HepG2 (cell line): Measurements from ENCODE around the gene CD28.

Experiments used
- FOXK2 ChIP-seq: fragments of 450-650 bp; IDR thresholded peaks from 2 replicates; pipeline ENCODE4 v1.6.1; 2016
- HNF4G ChIP-seq, 2 experiments: sonication (generic) in 1 of 2; formaldehyde crosslinking in 1 of 2; IDR thresholded peaks; 2 replicates each; pipeline versions ENCODE4 v1.4.0 to v1.6.1; 2011 to 2020; ENCODE audit warnings: borderline replicate concordance in 2 of 2, low read depth in 2 of 2, mild to moderate bottlenecking in 2 of 2, low read length in 1 of 2, missing genetic modification reagents in 1 of 2, moderate library complexity in 1 of 2
- ONECUT2 ChIP-seq: sonication (generic); formaldehyde crosslinking; IDR thresholded peaks from 2 replicates; pipeline ENCODE4 v1.4.0; 2020; ENCODE audit warnings: missing genetic modification reagents
- PITX1 ChIP-seq: sonication (generic); formaldehyde crosslinking; IDR thresholded peaks from 2 replicates; pipeline ENCODE4 v1.5.1; 2020; ENCODE audit warnings: mild to moderate bottlenecking, missing genetic modification reagents
- POLR2A ChIP-seq, 2 experiments: IDR thresholded peaks; 2 replicates each; pipeline ENCODE4 v1.6.1; 2011; ENCODE audit warnings: low read depth in 2 of 2, low read length in 2 of 2, mild to moderate bottlenecking in 1 of 2, moderate library complexity in 1 of 2; ENCODE audit not compliant: insufficient read depth in 1 of 2
- RFX5 ChIP-seq: IDR thresholded peaks from 2 replicates; pipeline ENCODE4 v1.6.1; 2011; ENCODE audit warnings: low read depth, low read length, improper control_type of control experiment
- SMYD3 ChIP-seq: sonication (generic); formaldehyde crosslinking; IDR thresholded peaks from 2 replicates; pipeline ENCODE4 v1.8.1; 2023; ENCODE audit warnings: mild to moderate bottlenecking, missing genetic modification reagents
- TAF1 ChIP-seq: sonication (generic); formaldehyde crosslinking; IDR thresholded peaks from 2 replicates; pipeline ENCODE4 v1.4.0; 2020; ENCODE audit warnings: missing genetic modification reagents
- TF ChIP-seq, protein P1 (sequence below): sonication (generic); formaldehyde crosslinking; IDR thresholded peaks from 2 replicates; pipeline ENCODE4 v1.4.0; 2020; ENCODE audit warnings: missing genetic modification reagents

DNA sequence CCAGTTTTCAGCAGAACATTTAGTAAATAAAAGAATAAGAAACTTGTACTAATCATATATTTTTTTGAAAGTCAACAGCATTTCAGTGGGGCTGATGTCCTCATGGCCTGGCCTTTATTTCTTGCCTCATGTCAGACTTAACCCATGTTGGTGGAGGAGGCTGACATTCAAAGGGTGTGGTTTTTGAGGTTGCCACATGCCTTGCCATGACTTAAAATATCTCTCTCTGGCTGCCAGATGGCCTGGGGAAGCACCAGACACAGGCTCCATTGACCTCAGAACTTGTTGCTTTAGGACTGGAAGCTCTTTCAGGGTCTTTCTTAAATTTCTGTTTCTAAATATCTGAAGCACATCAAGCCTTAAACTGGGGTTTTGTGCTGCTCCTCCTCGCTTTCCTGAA lies 32.5 kb upstream of the CD28 start:
- TF ChIP-seq POLR2A (IDR thresholded peaks at IDR 0.05; ENCODE audit: insufficient read depth in 1 of 2, low read depth in 2 of 2, low read length in 2 of 2) (no peak), FOXK2 (no peak), PITX1 (CRISPR knock-in tag) (no peak), ONECUT2 (CRISPR knock-in tag) (no peak), SMYD3 (CRISPR knock-in tag) (no peak), RFX5 (no peak), HNF4G (IDR thresholded peaks at IDR 0.05; ENCODE audit: borderline replicate concordance, low read depth, low read length) (no peak), HNF4G (CRISPR knock-in tag; IDR thresholded peaks at IDR 0.05; ENCODE audit: borderline replicate concordance, low read depth) (no peak), TAF1 (CRISPR knock-in tag) (no peak)
- TF ChIP-seq, protein P1, sequence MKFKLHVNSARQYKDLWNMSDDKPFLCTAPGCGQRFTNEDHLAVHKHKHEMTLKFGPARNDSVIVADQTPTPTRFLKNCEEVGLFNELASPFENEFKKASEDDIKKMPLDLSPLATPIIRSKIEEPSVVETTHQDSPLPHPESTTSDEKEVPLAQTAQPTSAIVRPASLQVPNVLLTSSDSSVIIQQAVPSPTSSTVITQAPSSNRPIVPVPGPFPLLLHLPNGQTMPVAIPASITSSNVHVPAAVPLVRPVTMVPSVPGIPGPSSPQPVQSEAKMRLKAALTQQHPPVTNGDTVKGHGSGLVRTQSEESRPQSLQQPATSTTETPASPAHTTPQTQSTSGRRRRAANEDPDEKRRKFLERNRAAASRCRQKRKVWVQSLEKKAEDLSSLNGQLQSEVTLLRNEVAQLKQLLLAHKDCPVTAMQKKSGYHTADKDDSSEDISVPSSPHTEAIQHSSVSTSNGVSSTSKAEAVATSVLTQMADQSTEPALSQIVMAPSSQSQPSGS (CRISPR knock-in tag) = no peak
